ENCODE results near the gene NMRK1. TPM values are rescaled to one million over a fixed set of nuclear protein-coding genes. Genes with fewer than 3 reads are reported as not detected.

NMRK1 gene
- total and polyA plus RNA-seq, 5 donors from 2014 or later: 41.5 to 55.0 (median 51.1) TPM

DNA sequence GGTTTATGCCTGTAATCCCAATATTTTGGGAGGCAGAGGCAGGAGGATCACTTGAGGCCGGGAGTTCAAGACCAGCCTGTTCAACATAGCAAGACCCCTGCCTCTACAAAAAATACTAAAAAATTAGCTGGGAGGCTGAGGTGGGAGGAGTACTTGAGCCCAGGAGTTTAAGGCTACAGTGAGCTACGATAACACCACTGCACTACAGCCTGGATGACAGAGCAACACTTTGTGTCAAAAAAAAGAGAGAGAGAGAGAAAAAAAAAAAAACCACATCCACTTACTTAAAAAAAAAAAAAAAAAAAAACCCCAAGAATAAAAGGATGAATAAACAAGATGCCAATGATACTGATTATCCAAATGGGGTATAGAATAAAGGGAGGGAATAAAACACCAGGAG lies 74.2 kb downstream of the NMRK1 start:
- H3K27me3 Mint-ChIP-seq: no peaks in the 10 kb centered on the region
- H3K4me1 ChIP-seq (ENCODE audit: control insufficient read depth, insufficient read depth, low read length, poor library complexity, severe bottlenecking): peaks cover 24% of the 10 kb centered on the region
- no peak for DNase-seq
- peaks cover 22% of the 10 kb centered on the region for H3K36me3 ChIP-seq (ENCODE audit: control insufficient read depth, insufficient read depth, low read length)
- H3K27me3 ChIP-seq (ENCODE audit: control insufficient read depth, insufficient read depth, low read length): no peaks in the 10 kb centered on the region
- no peaks in the 10 kb centered on the region for H3K9me3 ChIP-seq (ENCODE audit: control insufficient read depth in 2 of 2, low read length in 2 of 2)
- no peak for ATAC-seq (ENCODE audit: low read depth in 2 of 2)
- H3K9me3 Mint-ChIP-seq: no peaks in the 10 kb centered on the region
- peaks cover 20% of the 10 kb centered on the region for H3K36me3 Mint-ChIP-seq
- peaks cover 30 to 46% (median 40%) of the 10 kb centered on the region in 4 donors for H3K4me1 Mint-ChIP-seq
- no peak overlapping the region for H3K27ac ChIP-seq (ENCODE audit: insufficient read depth, low read length, poor library complexity, severe bottlenecking)
- H3K4me3 ChIP-seq (ENCODE audit: low read depth, low read length): no peak overlapping the region
- peak overlapping the region in 1 of 3 donors; percentile 60 for H3K27ac Mint-ChIP-seq
- H3K4me3 Mint-ChIP-seq: peak overlapping the region in 1 of 4 donors; percentile 43

Other genes with a start within 250 kb of the NMRK1 start
- 0.17 TPM for gene TRPM6, start 200.2 kb downstream of the NMRK1 start, total RNA-seq
- not detected for gene TRPM6, start 200.2 kb downstream of the NMRK1 start, polyA plus RNA-seq
- 1.9 TPM for gene C9orf40, start 135.2 kb downstream of the NMRK1 start, total RNA-seq
- gene C9orf40, start 135.2 kb downstream of the NMRK1 start, polyA plus RNA-seq: 1 to 10 TPM; 1.7 to 4.5 (median 3.8) TPM
- 25.7 TPM for gene CARNMT1, start 59.9 kb downstream of the NMRK1 start, total RNA-seq
- 10 to 100 TPM in 3 of 4 donors, 1 to 10 TPM in 1; 9.5 to 16.3 (median 11.5) TPM for gene CARNMT1, start 59.9 kb downstream of the NMRK1 start, polyA plus RNA-seq
- 68.2 TPM for gene OSTF1, start 359 bp upstream of the NMRK1 start, total RNA-seq
- 100 to 1,000 TPM; 140 to 203 (median 162) TPM for gene OSTF1, start 359 bp upstream of the NMRK1 start, polyA plus RNA-seq